Adipocyte (in vitro differentiated cells): ENCODE measurements around the gene IKBIP.

Source experiments
- DNase-seq: peaks from one replicate; pipeline ENCODE4 v3.0.0-alpha.2; 2015; ENCODE audit warnings: low read depth
- H3K27me3 ChIP-seq: replicated peaks from 2 replicates; pipeline ENCODE4 v1.7.0; 2013; ENCODE audit warnings: mild to moderate bottlenecking, low read length, moderate library complexity; ENCODE audit not compliant: control insufficient read depth, insufficient read depth
- H3K36me3 ChIP-seq: 2 replicates; pipeline ENCODE4 v1.7.0; 2013; ENCODE audit warnings: low read length, mild to moderate bottlenecking, moderate library complexity; ENCODE audit not compliant: control insufficient read depth, insufficient read depth, severe bottlenecking
- H3K4me1 ChIP-seq: 2 replicates; pipeline ENCODE4 v1.7.0; 2013; ENCODE audit warnings: mild to moderate bottlenecking, low read length, moderate library complexity; ENCODE audit not compliant: control insufficient read depth, insufficient read depth
- H3K4me3 ChIP-seq: 2 replicates; pipeline ENCODE4 v1.7.0; 2013; ENCODE audit warnings: mild to moderate bottlenecking, low read length, moderate library complexity
- H3K9ac ChIP-seq: 2 replicates; pipeline ENCODE4 v1.7.0; 2013; ENCODE audit warnings: mild to moderate bottlenecking, low read length, moderate library complexity
- H3K9me3 ChIP-seq: 2 replicates; pipeline ENCODE4 v1.7.0; 2013; ENCODE audit warnings: mild to moderate bottlenecking, low read length, moderate library complexity; ENCODE audit not compliant: control insufficient read depth

Gene IKBIP

GRCh38 chr12:98644712-98645571 is at the start of gene IKBIP, which contains the start of gene APAF1:
IKBIP (minus strand) TSS chr12:98644788; CDS start chr12:98644701, 87 bp downstream.
APAF1 (plus strand) TSS chr12:98645290; CDS start chr12:98648360, 3,070 bp downstream.
- peak within 1 kb of the TSS; percentile 99 for H3K4me3 ChIP-seq
- H3K9ac ChIP-seq: peak within 1 kb of the TSS; percentile 90
- no peaks in the 10 kb centered on the region for H3K27me3 ChIP-seq
- peaks cover 8% of the 10 kb centered on the region for H3K4me1 ChIP-seq
- no peaks in the 10 kb centered on the region for H3K9me3 ChIP-seq
- DNase-seq: peak; percentile 99
- peaks cover 14% of the 10 kb centered on the region for H3K36me3 ChIP-seq

GRCh38 chr12:98691351-98691750 is 46.8 kb upstream of the IKBIP start:
- H3K36me3 ChIP-seq: peaks cover 37% of the 10 kb centered on the region
- no peak overlapping the region for H3K9ac ChIP-seq
- no peaks in the 10 kb centered on the region for H3K9me3 ChIP-seq
- DNase-seq: peak; percentile 27
- no peaks in the 10 kb centered on the region for H3K27me3 ChIP-seq
- no peaks in the 10 kb centered on the region for H3K4me1 ChIP-seq
- no peak overlapping the region for H3K4me3 ChIP-seq

- peak; percentile 56 for DNase-seq
- Histone ChIP-seq H3K36me3 (peaks cover 54% of the 10 kb centered on the region), H3K9ac (no peak overlapping the region), H3K4me3 (no peak overlapping the region), H3K27me3 (no peaks in the 10 kb centered on the region), H3K4me1 (no peaks in the 10 kb centered on the region), H3K9me3 (no peaks in the 10 kb centered on the region)
These were observed 42.0 kb upstream of the IKBIP start for GRCh38 chr12:98686603-98687002.

GRCh38 chr12:98684199-98684598 is 39.6 kb upstream of the IKBIP start:
- Histone ChIP-seq H3K27me3 (no peaks in the 10 kb centered on the region), H3K36me3 (peaks cover 63% of the 10 kb centered on the region), H3K9me3 (no peaks in the 10 kb centered on the region), H3K4me1 (no peaks in the 10 kb centered on the region), H3K9ac (no peak overlapping the region), H3K4me3 (no peak overlapping the region)
- DNase-seq: no peak

GRCh38 chr12:98679611-98680005 is 35.0 kb upstream of the IKBIP start:
- H3K4me1 ChIP-seq: no peaks in the 10 kb centered on the region

GRCh38 chr12:98678946-98679610 is 34.5 kb upstream of the IKBIP start:
- Histone ChIP-seq H3K9me3 (no peaks in the 10 kb centered on the region), H3K4me3 (no peak overlapping the region), H3K9ac (no peak overlapping the region), H3K4me1 (no peaks in the 10 kb centered on the region), H3K36me3 (peaks cover 43% of the 10 kb centered on the region), H3K27me3 (no peaks in the 10 kb centered on the region)
- DNase-seq: no peak

More at GRCh38 chr12:98679611-98680005, 35.0 kb upstream of the IKBIP start:
- DNase-seq: no peak
- Histone ChIP-seq H3K27me3 (no peaks in the 10 kb centered on the region), H3K9me3 (no peaks in the 10 kb centered on the region), H3K4me3 (no peak overlapping the region), H3K36me3 (peaks cover 43% of the 10 kb centered on the region), H3K9ac (no peak overlapping the region)

GRCh38 chr12:98678236-98678945 is 33.8 kb upstream of the IKBIP start:
- no peaks in the 10 kb centered on the region for H3K4me1 ChIP-seq
- no peak overlapping the region for H3K9ac ChIP-seq
- DNase-seq: no peak
- no peaks in the 10 kb centered on the region for H3K27me3 ChIP-seq
- H3K36me3 ChIP-seq: peaks cover 38% of the 10 kb centered on the region
- H3K9me3 ChIP-seq: no peaks in the 10 kb centered on the region
- no peak overlapping the region for H3K4me3 ChIP-seq

GRCh38 chr12:98674841-98675240 is 30.3 kb upstream of the IKBIP start:
- Histone ChIP-seq H3K9ac (no peak overlapping the region), H3K4me1 (no peaks in the 10 kb centered on the region), H3K4me3 (no peak overlapping the region), H3K36me3 (peaks cover 13% of the 10 kb centered on the region), H3K9me3 (no peaks in the 10 kb centered on the region), H3K27me3 (no peaks in the 10 kb centered on the region)
- DNase-seq: no peak

GRCh38 chr12:98671459-98671858 is 26.9 kb upstream of the IKBIP start:
- no peaks in the 10 kb centered on the region for H3K9me3 ChIP-seq
- H3K4me3 ChIP-seq: no peak overlapping the region
- no peak for DNase-seq
- H3K27me3 ChIP-seq: no peaks in the 10 kb centered on the region
- H3K36me3 ChIP-seq: peaks cover 7% of the 10 kb centered on the region
- H3K4me1 ChIP-seq: no peaks in the 10 kb centered on the region
- no peak overlapping the region for H3K9ac ChIP-seq

- H3K4me3 ChIP-seq: no peak overlapping the region
- H3K27me3 ChIP-seq: no peaks in the 10 kb centered on the region
- no peaks in the 10 kb centered on the region for H3K9me3 ChIP-seq
- no peak overlapping the region for H3K9ac ChIP-seq
- DNase-seq: no peak
- peaks cover 18% of the 10 kb centered on the region for H3K36me3 ChIP-seq
- no peaks in the 10 kb centered on the region for H3K4me1 ChIP-seq
These were observed 25.2 kb upstream of the IKBIP start for GRCh38 chr12:98669751-98670150.

- H3K9me3 ChIP-seq: no peaks in the 10 kb centered on the region
- H3K4me3 ChIP-seq: no peak overlapping the region
- H3K27me3 ChIP-seq: no peaks in the 10 kb centered on the region
- H3K9ac ChIP-seq: no peak overlapping the region
- no peak for DNase-seq
- H3K4me1 ChIP-seq: peaks cover 5% of the 10 kb centered on the region
- H3K36me3 ChIP-seq: peaks cover 43% of the 10 kb centered on the region
These were observed 15.9 kb upstream of the IKBIP start for GRCh38 chr12:98660521-98660920.
